ENCODE data around the gene PACRG. TPM values are rescaled to one million over a fixed set of nuclear protein-coding genes. Genes with fewer than 3 reads are reported as not detected.

The PACRG gene
- total and polyA plus RNA-seq, 2 of the 4 experiments (the other 2 are of a cell fraction) = not detected

DNA sequence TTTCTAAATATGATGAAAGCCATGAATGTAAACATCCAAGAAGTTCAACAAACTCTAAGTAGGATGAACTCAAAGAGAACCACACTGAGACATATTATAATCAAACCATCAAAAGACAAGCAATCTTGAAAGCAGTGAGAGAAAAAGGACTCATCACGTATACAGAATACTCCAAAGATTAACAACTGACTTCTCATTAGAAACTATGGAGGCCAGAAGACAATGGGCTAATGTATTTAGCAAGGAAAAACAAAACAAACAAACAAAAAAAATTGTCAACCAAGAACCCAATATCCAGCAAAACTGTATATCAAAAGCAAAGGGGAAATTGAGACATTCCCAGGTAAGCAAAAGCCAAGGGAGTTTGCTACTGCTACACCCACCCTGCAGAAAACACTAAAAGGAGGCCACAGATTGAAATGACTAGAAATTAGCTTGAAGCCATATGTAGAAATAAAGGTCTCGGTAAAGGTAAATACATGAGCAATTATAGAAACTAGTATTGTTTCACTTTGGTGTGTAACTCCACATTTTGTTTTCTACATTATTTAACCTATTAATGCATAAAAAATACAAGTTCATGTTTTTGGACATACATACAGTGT is 385.7 kb downstream of the PACRG start:
- ATAC-seq (ENCODE audit: low read depth) = no peak
- dilution Hi-C loops (cut with HindIII; ENCODE audit: low sequenced_read_pairs, unreplicated experiment) (no loop called here), in situ Hi-C loops (cut with MboI; ENCODE audit: low sequenced_read_pairs) (no loop called here), intact Hi-C loops (cut with micrococcal nuclease) (no loop called here)
- WGBS, 2 experiments (ENCODE audit: extremely low coverage in 2 of 2, insufficient read length in 1 of 2) = no CpG with 5 or more reads among the region's 2 CpGs
- Histone ChIP-seq H3K79me1 (ENCODE audit: low read depth in 1 of 2, low read length in 2 of 2) (no peaks in the 10 kb centered on the region), H3K9ac (ENCODE audit: low read depth, low read length) (no peak overlapping the region), H3K27me3 (ENCODE audit: control insufficient read depth, insufficient read depth, low read length) (no peaks in the 10 kb centered on the region), H3K9me3 (ENCODE audit: control insufficient read depth, insufficient read depth, low read length) (peaks cover 28% of the 10 kb centered on the region), H3K56ac (ENCODE audit: extremely low read depth, insufficient read depth, low read length) (no peak overlapping the region), H3K4ac (ENCODE audit: low read depth, low read length) (no peak overlapping the region), H3K4me3 (ENCODE audit: insufficient read depth, low read depth, low read length) (no peak overlapping the region), H4K20me1 (ENCODE audit: insufficient read depth, low read length) (no peaks in the 10 kb centered on the region), H3K36me3 (ENCODE audit: control insufficient read depth, insufficient read depth, low read length) (no peaks in the 10 kb centered on the region), H2BK120ac (ENCODE audit: low read depth, low read length) (no peak overlapping the region), H4K91ac (ENCODE audit: insufficient read depth, low read depth, low read length) (no peak overlapping the region), H3K27ac (ENCODE audit: insufficient read depth, low read length) (no peak overlapping the region), H4K8ac (ENCODE audit: low read depth in 2 of 2, low read length in 2 of 2) (no peak overlapping the region), H3K23ac (ENCODE audit: low read depth, low read length) (no peak overlapping the region), H3K9me1 (ENCODE audit: insufficient read depth, low read length) (no peaks in the 10 kb centered on the region), H2AK5ac (ENCODE audit: low read depth, low read length) (no peak overlapping the region), H3K4me1 (ENCODE audit: control insufficient read depth, insufficient read depth, low read length) (no peaks in the 10 kb centered on the region), H3K4me2 (ENCODE audit: low read depth, low read length) (no peak overlapping the region), H2BK5ac (ENCODE audit: low read depth, low read length, poor library complexity, severe bottlenecking) (no peak overlapping the region), H4K5ac (ENCODE audit: low read depth, low read length) (no peak overlapping the region), H3K18ac (ENCODE audit: low read depth, low read length) (no peak overlapping the region), H2BK15ac (ENCODE audit: low read depth, low read length) (no peak overlapping the region), H2AFZ (replicated peaks; ENCODE audit: low read length, poor library complexity) (no peak overlapping the region), H2BK20ac (ENCODE audit: low read depth, low read length) (no peak overlapping the region), H3K14ac (replicated peaks; ENCODE audit: low read depth, low read length) (no peak overlapping the region), H2AK9ac (replicated peaks; ENCODE audit: low read depth, low read length, poor library complexity) (no peak overlapping the region)
- no TSS peak for BruUV-seq (replicated peaks)
- CTCF ChIA-PET = no interaction called here
- no peak for DNase-seq
- POLR2A ChIA-PET (ENCODE audit: unreplicated experiment) = no interaction called here
- no peak for TF ChIP-seq FOS (IDR thresholded peaks at IDR 0.05; ENCODE audit: low read depth, low read length)
